ENCODE results near the gene CREB3L2.
A peak's percentile ranks its signal among the peaks of the same experiment; 100 is the strongest.

The CREB3L2 gene

DNA sequence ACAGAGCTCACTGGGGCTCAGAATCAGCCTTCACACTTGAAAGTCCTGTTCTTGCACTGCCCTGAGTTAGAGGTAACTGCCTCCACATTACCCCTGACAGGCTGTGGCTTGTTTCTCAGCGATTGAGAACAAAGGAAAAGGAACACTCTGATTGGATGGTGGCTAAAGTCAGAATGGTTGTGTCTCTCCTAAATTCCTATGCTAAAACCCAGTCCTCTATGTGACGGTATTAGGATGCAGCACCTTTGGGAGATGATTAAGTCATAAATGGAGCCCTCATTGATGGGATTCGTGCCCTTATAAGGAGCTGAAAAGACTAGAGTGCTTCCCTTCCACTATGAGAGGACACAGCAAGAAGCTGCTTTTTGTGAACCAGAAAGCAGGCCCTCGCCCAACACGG is 116.2 kb downstream of the CREB3L2 start:
- H3K4me1 ChIP-seq (ENCODE audit: insufficient read depth, low read length): peaks cover 10% of the 10 kb centered on the region
- no peak overlapping the region for H3K9ac ChIP-seq (ENCODE audit: low read length)
- no peak overlapping the region for H3K4me3 ChIP-seq (ENCODE audit: low read depth in 1 of 2, low read length in 2 of 2)
- no peak overlapping the region for H3K27ac ChIP-seq (ENCODE audit: low read depth, low read length)
- H3K27me3 ChIP-seq (ENCODE audit: control insufficient read depth in 1 of 2, insufficient read depth in 2 of 2, low read length in 2 of 2): no peaks in the 10 kb centered on the region
- H3K36me3 ChIP-seq (ENCODE audit: insufficient read depth, low read length): peaks cover 41% of the 10 kb centered on the region
- no peaks in the 10 kb centered on the region for H3K9me3 ChIP-seq (ENCODE audit: low read length)

DNA sequence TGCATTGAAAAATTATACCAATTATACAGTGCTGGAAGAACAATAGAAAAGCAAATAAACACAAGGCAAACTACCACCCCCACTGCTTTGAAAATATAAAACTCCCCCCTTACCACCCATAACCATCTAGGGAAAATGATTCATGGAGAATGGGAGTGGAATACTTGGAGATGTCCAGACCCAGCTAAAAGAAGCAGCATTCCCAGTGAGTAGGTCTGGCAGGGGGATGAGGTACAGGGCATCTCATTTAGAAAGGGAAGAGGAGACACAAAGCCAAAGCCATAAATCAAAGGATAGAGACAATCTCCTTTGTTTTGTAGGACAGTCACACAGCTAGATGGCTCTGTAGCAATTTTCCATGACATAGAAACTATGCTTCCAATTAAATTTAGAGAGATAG is 119.1 kb downstream of the CREB3L2 start:
- no peak overlapping the region for H3K4me3 ChIP-seq (ENCODE audit: low read depth in 1 of 2, low read length in 2 of 2)
- H3K4me1 ChIP-seq (ENCODE audit: insufficient read depth, low read length): peaks cover 33% of the 10 kb centered on the region
- H3K27ac ChIP-seq (ENCODE audit: low read depth, low read length): no peak overlapping the region
- no peak overlapping the region for H3K9ac ChIP-seq (ENCODE audit: low read length)
- H3K36me3 ChIP-seq (ENCODE audit: insufficient read depth, low read length): peaks cover 54% of the 10 kb centered on the region
- no peaks in the 10 kb centered on the region for H3K27me3 ChIP-seq (ENCODE audit: control insufficient read depth in 1 of 2, insufficient read depth in 2 of 2, low read length in 2 of 2)
- no peaks in the 10 kb centered on the region for H3K9me3 ChIP-seq (ENCODE audit: low read length)

DNA sequence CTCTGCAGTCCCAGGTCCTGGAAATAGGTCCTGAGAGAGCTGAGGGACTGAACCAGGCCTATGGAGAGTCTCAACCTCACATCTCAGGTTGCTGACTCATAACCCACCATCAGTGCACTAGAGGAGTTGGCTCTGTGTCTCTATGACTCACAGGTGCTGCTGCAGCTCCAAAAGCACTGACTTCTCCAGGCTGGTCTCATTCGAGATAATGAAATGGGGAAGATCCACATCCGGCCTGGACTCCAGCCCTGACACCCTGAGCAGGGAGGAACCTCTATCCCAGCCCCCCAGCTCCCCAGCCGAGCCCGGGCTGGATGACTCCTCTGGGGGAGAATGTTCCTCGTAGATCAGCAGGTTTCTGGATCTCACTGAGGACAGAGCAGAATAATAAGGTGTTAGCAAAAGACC is 119.6 kb downstream of the CREB3L2 start:
- no peak overlapping the region for H3K9ac ChIP-seq (ENCODE audit: low read length)
- no peaks in the 10 kb centered on the region for H3K9me3 ChIP-seq (ENCODE audit: low read length)
- H3K27me3 ChIP-seq (ENCODE audit: control insufficient read depth in 1 of 2, insufficient read depth in 2 of 2, low read length in 2 of 2): no peaks in the 10 kb centered on the region
- H3K4me3 ChIP-seq (ENCODE audit: low read depth in 1 of 2, low read length in 2 of 2): no peak overlapping the region
- no peak overlapping the region for H3K27ac ChIP-seq (ENCODE audit: low read depth, low read length)
- H3K36me3 ChIP-seq (ENCODE audit: insufficient read depth, low read length): peaks cover 54% of the 10 kb centered on the region
- peaks cover 39% of the 10 kb centered on the region for H3K4me1 ChIP-seq (ENCODE audit: insufficient read depth, low read length)

DNA sequence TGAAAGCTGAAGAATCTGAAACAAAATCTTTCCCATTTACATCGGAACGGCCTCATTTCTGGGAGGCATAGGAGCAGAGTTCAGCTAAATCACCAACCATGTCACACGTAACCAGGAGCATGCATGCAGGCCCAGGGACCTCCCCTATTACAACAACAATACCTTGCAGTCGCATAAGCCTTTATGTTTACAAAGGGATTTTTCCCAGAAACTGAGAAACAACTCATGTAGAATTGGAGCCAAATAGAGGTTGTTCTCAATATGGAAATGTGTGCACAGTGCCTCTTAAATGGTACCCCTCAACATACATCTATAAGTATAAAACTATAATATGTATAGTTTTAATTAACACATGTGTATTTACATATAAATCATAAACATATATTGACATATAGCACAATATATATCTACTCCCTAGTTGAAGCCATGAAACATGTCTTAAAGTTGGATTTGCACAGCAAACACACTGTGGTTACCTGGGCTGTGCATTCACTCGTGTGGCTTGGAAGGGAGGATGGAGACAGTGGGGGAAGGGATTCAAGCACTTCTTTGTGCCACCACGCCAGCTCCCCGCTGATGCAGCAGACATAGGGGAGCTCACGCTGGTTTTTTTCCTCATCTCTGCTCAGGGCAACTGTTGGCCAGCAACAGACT is 120.2 kb downstream of the CREB3L2 start:
- no peak overlapping the region for H3K4me3 ChIP-seq (ENCODE audit: low read depth in 1 of 2, low read length in 2 of 2)
- H3K9ac ChIP-seq (ENCODE audit: low read length): no peak overlapping the region
- H3K27ac ChIP-seq (ENCODE audit: low read depth, low read length): no peak overlapping the region
- H3K9me3 ChIP-seq (ENCODE audit: low read length): no peaks in the 10 kb centered on the region
- H3K4me1 ChIP-seq (ENCODE audit: insufficient read depth, low read length): peaks cover 40% of the 10 kb centered on the region
- peaks cover 54% of the 10 kb centered on the region for H3K36me3 ChIP-seq (ENCODE audit: insufficient read depth, low read length)
- no peaks in the 10 kb centered on the region for H3K27me3 ChIP-seq (ENCODE audit: control insufficient read depth in 1 of 2, insufficient read depth in 2 of 2, low read length in 2 of 2)

DNA sequence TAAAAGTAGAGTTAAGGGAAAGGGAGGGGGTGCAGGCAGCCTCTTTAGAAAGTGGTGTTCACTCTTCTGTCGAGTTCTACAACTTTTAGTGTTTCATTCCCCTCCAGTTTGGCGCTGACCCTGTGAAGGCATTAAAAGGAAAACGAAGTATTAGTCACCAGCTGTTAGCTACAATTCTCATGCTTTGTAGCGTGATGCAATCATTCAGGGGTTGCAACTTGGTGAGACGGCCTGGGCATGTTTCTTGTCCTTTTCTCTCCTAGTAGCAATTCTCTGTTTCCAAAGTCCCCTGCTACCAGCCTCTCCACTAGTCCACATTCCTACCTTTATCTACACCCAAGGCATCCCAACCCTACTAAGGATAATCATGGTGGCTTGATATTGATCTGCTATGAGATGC is 121.5 kb downstream of the CREB3L2 start:
- Histone ChIP-seq H3K36me3 (ENCODE audit: insufficient read depth, low read length) (peaks cover 52% of the 10 kb centered on the region), H3K27ac (ENCODE audit: low read depth, low read length) (no peak overlapping the region), H3K4me3 (ENCODE audit: low read depth in 1 of 2, low read length in 2 of 2) (no peak overlapping the region), H3K9ac (ENCODE audit: low read length) (no peak overlapping the region), H3K4me1 (ENCODE audit: insufficient read depth, low read length) (peaks cover 44% of the 10 kb centered on the region), H3K9me3 (ENCODE audit: low read length) (no peaks in the 10 kb centered on the region), H3K27me3 (ENCODE audit: control insufficient read depth in 1 of 2, insufficient read depth in 2 of 2, low read length in 2 of 2) (no peaks in the 10 kb centered on the region)

DNA sequence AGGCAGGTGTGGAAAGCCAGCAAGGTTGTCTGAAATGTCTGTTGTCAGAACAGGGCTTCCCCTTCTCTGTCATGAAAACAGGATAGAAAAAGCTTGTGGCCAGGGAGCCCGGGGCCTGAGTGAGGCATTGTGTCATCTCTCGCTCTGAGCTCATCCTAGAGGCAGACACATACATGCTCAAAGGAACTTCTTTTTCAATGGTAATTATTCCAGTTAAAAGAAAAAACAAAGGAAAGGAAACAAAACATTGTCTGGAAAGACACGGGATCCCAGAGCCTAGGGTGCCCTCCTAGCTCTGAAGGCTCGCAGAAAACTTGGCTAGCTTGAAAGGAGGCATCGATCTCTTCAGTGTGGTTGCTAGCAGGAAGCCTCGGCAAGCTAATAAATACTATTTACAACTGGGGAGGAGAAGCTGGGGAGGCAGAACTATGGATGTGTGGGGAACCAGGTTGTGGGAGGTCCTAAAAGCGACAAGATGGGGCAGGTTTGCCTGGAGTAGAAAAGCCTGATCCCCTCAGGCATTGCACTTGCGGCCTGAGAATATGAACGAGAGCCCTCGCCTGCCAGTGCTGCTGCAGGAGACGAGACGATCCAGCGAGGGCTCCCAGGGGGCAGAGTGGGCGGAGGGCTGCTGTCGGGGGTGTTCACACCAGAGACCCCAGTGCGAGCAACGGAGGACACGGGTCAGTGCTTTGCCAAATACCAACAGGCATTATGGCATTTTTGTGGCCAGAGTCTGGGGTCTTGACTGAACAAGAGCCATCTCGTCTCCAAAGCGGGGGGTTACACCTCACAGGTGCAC is 122.3 kb downstream of the CREB3L2 start:
- Histone ChIP-seq H3K4me3 (ENCODE audit: low read depth in 1 of 2, low read length in 2 of 2) (no peak overlapping the region), H3K4me1 (ENCODE audit: insufficient read depth, low read length) (peaks cover 52% of the 10 kb centered on the region), H3K27me3 (ENCODE audit: control insufficient read depth in 1 of 2, insufficient read depth in 2 of 2, low read length in 2 of 2) (no peaks in the 10 kb centered on the region), H3K36me3 (ENCODE audit: insufficient read depth, low read length) (peaks cover 48% of the 10 kb centered on the region), H3K9ac (ENCODE audit: low read length) (no peak overlapping the region), H3K27ac (ENCODE audit: low read depth, low read length) (peak overlapping the region; percentile 61), H3K9me3 (ENCODE audit: low read length) (no peaks in the 10 kb centered on the region)

DNA sequence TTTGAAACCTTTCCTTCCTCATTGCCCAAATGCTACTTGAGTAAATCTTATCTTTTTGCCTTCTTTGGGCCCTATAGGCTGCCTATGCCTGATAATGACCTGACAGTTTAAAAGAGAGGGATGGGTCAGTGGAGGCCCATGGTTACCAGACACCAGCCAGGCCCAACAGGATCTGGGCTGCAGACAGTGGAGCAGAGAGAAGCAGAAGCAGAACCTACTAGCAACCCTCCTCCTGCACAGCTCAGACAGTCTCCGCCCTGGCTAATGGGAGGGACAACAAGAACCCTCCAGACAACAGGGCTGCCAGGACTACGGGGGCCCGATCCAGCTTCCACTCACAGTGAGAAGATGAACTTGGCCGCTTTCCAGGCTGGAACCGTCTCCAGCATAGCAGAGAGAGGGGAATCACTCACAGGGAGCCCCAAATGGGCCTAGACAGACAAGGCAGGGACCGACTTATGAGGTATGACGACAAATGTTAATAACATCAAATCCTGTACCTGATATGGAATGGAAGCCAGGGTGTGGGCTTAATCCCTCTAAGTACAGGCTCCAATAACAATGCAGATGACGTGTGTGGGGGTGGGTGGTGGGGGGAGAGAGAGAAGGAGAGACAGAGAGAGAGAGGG is 123.4 kb downstream of the CREB3L2 start:
- Histone ChIP-seq H3K4me3 (ENCODE audit: low read depth in 1 of 2, low read length in 2 of 2) (peak overlapping the region in 1 of 2 donors; percentile 13), H3K9me3 (ENCODE audit: low read length) (no peaks in the 10 kb centered on the region), H3K36me3 (ENCODE audit: insufficient read depth, low read length) (peaks cover 48% of the 10 kb centered on the region), H3K27ac (ENCODE audit: low read depth, low read length) (peak overlapping the region; percentile 7), H3K27me3 (ENCODE audit: control insufficient read depth in 1 of 2, insufficient read depth in 2 of 2, low read length in 2 of 2) (no peaks in the 10 kb centered on the region), H3K4me1 (ENCODE audit: insufficient read depth, low read length) (peaks cover 57% of the 10 kb centered on the region), H3K9ac (ENCODE audit: low read length) (no peak overlapping the region)

DNA sequence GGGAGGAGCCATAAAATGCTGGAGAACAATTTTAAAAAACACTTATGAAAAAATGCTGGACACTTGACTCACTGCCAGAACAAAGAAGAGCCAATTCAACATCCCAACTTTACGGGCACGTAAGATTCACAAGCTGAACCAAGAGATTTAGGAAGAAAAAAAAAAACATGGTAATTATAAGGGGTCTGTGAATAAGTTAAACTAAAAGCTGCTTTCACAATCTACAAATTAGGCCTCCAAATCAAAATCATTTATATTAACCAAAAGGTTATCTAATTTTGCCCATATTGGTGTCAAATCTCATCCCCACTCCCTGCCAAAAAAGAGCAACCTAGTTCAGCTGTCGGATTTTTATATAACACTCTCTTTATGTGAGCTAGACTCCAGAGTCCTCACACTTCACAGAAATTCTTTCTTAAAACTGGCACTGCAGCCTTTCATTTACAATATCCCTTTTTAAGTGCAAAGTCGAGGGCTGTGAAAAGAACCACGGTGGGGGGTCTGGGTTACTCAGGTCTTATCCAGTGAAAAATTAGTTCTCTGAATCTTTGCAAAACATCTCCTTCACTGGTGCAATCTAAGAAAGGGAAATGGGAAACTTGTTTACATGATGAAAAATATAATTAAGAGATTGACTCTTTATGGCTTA is 124.7 kb downstream of the CREB3L2 start:
- Histone ChIP-seq H3K9ac (ENCODE audit: low read length) (no peak overlapping the region), H3K4me3 (ENCODE audit: low read depth in 1 of 2, low read length in 2 of 2) (no peak overlapping the region), H3K4me1 (ENCODE audit: insufficient read depth, low read length) (peaks cover 57% of the 10 kb centered on the region), H3K27me3 (ENCODE audit: control insufficient read depth in 1 of 2, insufficient read depth in 2 of 2, low read length in 2 of 2) (no peaks in the 10 kb centered on the region), H3K36me3 (ENCODE audit: insufficient read depth, low read length) (peaks cover 40% of the 10 kb centered on the region), H3K27ac (ENCODE audit: low read depth, low read length) (no peak overlapping the region), H3K9me3 (ENCODE audit: low read length) (no peaks in the 10 kb centered on the region)

DNA sequence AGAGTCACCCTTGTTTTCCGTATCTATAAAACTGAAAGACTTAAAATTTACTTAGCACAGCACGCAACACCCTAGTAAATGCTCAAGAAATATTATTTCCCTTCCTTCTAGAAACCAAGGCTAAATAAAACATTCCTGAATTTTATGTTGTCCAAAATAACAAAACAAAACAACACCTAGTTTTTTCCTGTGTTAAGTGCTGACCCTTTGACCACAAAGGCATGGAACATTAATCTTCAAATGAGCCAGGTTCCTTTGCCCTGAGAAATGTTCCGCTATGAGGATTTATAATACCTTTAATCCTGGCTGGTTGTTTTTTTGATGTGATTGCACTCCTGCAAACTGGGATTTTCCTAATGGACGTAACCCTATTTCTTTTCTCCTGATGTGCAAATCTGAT is 126.1 kb downstream of the CREB3L2 start:
- Histone ChIP-seq H3K9me3 (ENCODE audit: low read length) (no peaks in the 10 kb centered on the region), H3K4me3 (ENCODE audit: low read depth in 1 of 2, low read length in 2 of 2) (no peak overlapping the region), H3K27me3 (ENCODE audit: control insufficient read depth in 1 of 2, insufficient read depth in 2 of 2, low read length in 2 of 2) (no peaks in the 10 kb centered on the region), H3K27ac (ENCODE audit: low read depth, low read length) (no peak overlapping the region), H3K9ac (ENCODE audit: low read length) (no peak overlapping the region), H3K4me1 (ENCODE audit: insufficient read depth, low read length) (peaks cover 57% of the 10 kb centered on the region), H3K36me3 (ENCODE audit: insufficient read depth, low read length) (peaks cover 30% of the 10 kb centered on the region)

DNA sequence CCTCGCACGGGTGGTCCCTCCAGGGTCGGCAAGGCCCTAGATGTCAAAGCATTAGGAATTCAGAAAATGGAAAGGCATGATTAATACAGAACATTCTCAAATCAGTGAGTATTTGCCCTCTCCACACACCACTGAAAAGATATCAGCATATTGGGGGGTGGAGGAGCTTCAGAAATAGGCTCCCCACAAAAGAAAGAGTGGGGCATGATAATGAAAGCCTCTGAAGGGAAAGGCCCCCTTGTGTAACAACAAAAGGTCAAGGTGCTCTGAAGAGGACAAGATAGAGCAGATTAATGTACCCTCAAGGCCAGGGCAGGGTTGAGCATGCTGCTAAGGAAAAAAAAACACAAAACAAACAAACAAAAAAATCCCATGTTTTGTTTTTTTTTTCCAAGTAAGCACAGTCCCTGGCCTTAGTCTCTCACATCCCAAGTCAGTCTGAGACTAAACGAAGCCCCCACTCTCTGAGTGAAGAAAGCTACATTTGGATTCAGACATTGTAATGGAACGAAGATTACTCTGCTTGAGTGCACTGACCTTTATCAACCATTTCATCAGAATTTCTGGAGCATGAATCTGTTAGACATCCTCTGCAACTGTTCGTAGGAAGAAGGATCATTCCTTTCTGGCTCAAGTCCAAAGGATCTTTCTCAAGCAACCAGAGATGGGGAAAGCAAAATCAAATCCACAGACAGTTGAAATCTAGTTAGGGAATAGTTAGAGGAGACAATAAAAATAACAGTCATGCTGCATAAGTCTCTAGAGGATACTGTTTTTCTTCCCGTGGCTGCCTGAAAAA is 127.7 kb downstream of the CREB3L2 start:
- peaks cover 48% of the 10 kb centered on the region for H3K4me1 ChIP-seq (ENCODE audit: insufficient read depth, low read length)
- H3K4me3 ChIP-seq (ENCODE audit: low read depth in 1 of 2, low read length in 2 of 2): no peak overlapping the region
- no peaks in the 10 kb centered on the region for H3K9me3 ChIP-seq (ENCODE audit: low read length)
- H3K27ac ChIP-seq (ENCODE audit: low read depth, low read length): no peak overlapping the region
- no peaks in the 10 kb centered on the region for H3K27me3 ChIP-seq (ENCODE audit: control insufficient read depth in 1 of 2, insufficient read depth in 2 of 2, low read length in 2 of 2)
- no peak overlapping the region for H3K9ac ChIP-seq (ENCODE audit: low read length)
- H3K36me3 ChIP-seq (ENCODE audit: insufficient read depth, low read length): peaks cover 16% of the 10 kb centered on the region

DNA sequence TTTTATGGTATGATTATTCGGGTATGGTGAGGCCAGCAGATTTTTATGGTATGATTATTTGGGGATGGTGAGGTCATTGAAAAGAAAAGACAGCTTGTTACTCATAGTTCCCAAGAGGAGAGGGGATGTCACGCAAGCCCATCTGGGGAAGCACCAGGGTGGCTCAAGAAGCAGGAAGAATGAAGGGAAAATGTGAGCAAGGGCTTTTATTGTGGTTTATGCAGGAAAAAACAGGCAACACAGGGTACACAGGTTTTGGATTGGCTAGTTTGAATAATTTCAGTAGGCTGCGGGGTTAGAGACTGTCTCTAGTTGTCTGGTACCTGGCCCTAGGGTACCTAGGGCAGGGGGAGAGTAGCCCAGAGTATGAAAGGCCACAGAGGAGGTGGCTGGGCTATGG is 128.4 kb downstream of the CREB3L2 start:
- Histone ChIP-seq H3K27me3 (ENCODE audit: control insufficient read depth in 1 of 2, insufficient read depth in 2 of 2, low read length in 2 of 2) (no peaks in the 10 kb centered on the region), H3K36me3 (ENCODE audit: insufficient read depth, low read length) (peaks cover 16% of the 10 kb centered on the region), H3K4me3 (ENCODE audit: low read depth in 1 of 2, low read length in 2 of 2) (no peak overlapping the region), H3K27ac (ENCODE audit: low read depth, low read length) (no peak overlapping the region), H3K4me1 (ENCODE audit: insufficient read depth, low read length) (peaks cover 42% of the 10 kb centered on the region), H3K9ac (ENCODE audit: low read length) (no peak overlapping the region), H3K9me3 (ENCODE audit: low read length) (no peaks in the 10 kb centered on the region)

Measured in muscle layer of colon (tissue), 2 donors.